HG03139 (cell line): ENCODE results near the gene TCF23.
"Not testable (repeated sequence)": the region's sequence is repeated elsewhere in the genome, so short reads cannot be mapped to it uniquely, and the experiment has no call there.

ENCODE experiments used
- ATAC-seq: cut with Tn5 transposase; IDR thresholded peaks from one replicate; pipeline ENCODE4 v1.9.1; 2021; ENCODE audit not compliant: unreplicated experiment

The TCF23 gene

DNA sequence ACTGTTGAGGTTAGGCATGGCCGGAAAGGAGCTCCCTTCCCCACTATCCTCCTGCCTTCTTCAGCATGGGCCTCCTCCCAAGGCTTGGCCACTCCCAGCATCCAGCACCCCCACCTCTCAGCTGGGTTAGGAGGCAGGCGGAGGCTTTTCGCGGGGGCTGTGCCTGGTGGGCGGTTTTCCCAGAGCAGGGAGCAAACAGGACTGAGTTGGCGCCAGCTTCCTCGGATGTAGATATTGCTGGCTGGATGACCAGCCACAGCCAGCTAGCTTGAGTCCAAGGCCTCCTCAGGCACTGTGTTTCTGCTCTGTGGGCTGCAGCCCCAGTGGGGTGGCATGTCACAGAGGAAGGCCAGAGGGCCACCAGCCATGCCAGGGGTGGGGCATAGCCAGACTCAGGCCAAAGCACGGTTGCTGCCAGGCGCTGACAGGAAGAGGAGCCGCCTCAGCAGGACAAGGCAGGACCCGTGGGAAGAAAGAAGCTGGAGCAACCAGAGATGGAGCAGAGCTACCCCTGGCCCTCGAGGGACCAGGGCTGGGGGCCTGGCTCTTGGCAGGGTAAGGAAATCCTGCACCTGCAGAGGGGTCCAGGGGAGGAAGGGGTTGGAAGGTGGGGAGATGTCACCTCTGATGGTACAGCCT lies at the start of gene TCF23:
TSS of gene TCF23 (plus strand) at position 204 of the 639 bp plus-strand sequence. CDS start at position 334, 130 bp downstream.
- ATAC-seq: no peak

DNA sequence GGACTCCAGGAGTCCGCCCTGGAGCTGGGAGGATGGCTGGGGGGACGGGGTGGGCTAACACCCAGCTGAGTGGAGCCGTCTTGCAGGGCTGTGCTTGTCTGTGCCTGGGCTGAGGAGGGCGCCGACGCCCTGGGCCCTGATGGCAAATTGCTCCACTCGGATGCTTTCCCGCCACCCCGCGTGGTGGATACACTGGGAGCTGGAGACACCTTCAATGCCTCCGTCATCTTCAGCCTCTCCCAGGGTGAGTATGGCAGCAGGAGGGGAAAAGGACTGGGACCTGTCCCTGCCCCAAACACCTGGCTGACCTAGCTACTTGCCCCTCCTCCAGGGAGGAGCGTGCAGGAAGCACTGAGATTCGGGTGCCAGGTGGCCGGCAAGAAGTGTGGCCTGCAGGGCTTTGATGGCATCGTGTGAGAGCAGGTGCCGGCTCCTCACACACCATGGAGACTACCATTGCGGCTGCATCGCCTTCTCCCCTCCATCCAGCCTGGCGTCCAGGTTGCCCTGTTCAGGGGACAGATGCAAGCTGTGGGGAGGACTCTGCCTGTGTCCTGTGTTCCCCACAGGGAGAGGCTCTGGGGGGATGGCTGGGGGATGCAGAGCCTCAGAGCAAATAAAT lies 49.4 kb upstream of the TCF23 start:
- ATAC-seq: no peak

DNA sequence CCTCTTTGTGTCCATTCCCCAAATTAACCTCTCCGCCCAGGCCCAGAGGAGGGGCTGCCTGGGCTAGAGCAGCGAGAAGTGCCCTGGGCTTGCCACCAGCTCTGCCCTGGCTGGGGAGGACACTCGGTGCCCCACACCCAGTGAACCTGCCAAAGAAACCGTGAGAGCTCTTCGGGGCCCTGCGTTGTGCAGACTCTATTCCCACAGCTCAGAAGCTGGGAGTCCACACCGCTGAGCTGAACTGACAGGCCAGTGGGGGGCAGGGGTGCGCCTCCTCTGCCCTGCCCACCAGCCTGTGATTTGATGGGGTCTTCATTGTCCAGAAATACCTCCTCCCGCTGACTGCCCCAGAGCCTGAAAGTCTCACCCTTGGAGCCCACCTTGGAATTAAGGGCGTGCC lies 48.8 kb upstream of the TCF23 start:
- no peak for ATAC-seq

DNA sequence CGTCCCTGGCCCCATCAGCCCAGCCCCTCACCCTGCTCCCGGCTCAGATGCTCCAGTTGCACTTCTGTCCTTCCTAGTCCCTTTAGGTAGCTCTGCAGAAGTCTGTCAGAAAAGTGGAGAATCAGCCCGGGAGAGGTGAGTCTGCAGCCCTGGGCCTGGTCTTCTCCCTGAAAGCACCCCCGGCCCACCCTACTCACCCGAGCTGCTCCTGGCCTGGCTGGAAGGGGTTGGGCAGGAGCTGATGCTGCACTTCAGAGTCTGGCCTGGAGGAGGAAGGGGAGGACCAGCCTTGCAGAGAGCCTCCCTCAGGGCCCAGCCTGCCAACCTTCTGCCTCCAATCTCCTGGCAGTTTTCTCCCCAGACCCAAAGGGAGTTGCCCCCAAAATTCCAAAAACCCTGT lies 46.5 kb upstream of the TCF23 start:
- no peak for ATAC-seq

DNA sequence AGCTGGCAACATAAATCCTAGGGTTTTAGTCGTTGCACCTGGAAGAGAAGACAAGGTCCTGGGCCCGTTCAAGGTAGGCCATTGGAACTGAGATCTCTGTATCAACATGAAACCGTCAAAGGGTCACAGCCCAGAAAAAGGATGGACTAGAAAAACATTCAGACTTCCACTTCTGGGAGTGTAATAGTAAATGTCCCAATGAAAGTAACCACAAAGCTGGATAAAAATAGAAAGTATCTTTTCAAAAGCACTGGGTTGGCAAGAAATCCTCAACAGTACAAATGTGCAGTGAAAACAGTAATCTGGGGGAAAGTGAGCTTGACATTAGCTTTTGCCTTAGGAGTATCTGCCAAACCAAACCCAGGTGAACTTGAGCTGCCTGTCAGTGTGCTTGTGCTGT lies 42.8 kb upstream of the TCF23 start:
- no peak for ATAC-seq

DNA sequence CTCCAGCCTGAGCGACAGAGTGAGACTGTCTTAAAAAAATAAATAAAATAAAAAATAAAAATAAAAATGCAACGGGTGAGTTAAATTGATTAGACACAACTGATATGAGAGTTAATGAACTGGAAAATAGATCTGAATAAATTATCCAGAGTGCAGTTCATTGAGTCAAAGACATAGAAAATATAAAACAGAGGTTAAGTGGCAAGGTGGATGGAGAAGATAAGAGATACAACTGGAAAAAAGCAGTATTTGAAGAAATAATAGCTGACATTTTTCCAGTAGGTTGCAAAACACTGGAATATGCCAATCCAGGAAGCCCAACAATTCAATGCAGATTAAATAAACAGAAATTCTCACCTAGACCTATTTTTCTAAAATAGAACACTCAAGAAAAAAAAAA lies 40.6 kb upstream of the TCF23 start:
- no peak for ATAC-seq

DNA sequence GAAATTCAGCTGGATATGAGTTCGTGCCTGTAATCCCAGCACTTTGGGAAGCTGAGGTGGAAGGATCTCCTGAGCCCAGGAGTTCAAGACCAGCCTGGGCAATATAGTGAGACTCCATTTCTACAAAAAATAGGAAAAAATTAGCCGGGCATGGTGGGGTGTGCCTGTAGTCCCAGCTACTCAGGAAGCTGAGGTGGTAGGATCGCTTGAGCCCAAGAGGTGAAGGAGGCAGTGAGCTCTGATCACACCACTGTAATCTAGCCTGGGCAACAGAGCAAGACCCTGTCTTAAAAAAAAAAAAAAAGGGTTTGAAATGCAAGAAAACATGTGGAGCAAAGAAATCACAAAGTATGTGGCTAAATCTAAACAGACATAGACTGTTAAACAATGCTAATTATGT lies 39.7 kb upstream of the TCF23 start:
- ATAC-seq: no peak

DNA sequence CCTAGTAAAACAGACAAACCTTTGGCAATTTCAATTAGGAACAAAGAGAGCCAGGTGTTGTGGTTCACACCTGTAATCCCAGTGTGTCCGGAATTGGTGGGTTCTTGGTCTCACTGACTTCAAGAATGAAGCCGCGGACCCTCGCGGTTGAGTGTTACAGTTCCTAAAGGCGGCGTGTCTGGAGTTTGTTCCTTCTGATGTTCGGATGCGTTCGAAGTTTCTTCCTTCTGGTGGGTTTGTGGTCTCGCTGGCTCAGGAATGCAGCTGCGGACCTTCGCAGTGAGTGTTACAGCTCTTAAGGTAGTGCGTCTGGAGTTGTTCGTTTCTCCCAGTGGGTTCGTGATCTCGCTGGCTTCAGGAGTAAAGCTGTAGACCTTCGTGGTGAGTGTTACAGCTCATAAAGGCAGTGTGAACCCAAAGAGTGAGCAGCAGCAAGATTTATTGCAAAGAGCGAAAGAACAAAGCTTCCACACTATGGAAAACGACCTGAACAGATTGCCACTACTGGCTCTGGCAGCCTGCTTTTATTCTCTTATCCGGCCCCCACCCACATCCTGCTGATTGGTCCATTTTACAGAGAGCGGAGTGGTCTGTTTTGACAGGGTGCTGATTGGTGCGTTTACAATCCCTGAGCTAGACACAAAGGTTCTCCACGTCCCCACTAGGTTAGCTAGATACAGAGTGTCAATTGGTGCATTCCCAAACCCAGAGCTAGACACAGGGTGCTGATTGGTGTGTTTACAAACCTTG lies 38.0 kb upstream of the TCF23 start:
- not testable (repeated sequence) for ATAC-seq

DNA sequence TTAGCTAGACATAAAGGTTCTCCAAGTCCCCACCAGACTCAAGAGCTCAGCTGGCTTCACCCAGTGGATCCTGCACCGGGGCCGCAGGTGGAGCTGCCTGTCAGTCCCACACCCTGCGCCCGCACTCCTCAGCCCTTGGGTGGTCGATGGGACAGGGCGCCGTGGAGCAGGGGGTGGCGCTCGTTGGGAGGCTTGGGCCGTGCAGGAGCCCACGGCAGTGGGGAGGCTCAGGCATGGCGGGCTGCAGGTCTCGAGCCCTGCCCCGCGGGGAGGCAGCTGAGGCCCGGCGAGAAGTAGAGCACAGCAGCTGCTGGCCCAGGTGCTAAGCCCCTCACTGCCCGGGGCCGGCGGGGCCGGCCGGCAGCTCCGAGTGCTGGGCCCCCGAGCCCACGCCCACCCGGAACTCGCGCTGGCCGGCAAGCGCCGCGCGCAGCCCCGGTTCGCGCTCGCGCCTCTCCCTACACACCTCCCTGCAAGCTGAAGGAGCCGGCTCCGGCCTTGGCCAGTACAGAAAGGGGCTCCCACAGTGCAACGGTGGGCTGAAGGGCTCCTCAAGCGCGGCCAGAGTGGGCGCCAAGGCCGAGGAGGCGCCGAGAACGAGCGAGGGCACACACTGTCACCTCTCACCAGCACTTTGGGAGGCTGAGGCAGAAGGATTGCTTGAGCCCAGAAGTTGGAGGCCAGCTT lies 37.3 kb upstream of the TCF23 start:
- ATAC-seq: not testable (repeated sequence)

DNA sequence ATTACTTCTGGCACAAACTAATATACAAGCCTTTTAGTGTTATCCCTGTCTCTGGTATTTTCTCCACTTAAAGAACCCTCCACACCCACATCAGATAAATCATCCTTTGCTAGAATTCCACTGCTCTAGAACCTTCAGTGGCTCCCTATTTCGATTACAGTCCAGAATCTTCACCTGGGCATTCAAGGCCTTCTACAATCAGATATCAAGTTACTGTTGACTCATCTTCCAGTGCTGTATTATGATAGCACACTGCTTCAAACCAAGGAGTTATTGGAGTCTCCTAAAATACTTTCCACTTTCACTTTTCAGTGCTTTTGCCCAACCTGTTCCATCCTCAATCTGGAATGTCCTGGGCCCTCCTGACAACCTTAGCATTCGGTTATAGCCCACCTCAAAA lies 33.3 kb upstream of the TCF23 start:
- ATAC-seq: no peak

DNA sequence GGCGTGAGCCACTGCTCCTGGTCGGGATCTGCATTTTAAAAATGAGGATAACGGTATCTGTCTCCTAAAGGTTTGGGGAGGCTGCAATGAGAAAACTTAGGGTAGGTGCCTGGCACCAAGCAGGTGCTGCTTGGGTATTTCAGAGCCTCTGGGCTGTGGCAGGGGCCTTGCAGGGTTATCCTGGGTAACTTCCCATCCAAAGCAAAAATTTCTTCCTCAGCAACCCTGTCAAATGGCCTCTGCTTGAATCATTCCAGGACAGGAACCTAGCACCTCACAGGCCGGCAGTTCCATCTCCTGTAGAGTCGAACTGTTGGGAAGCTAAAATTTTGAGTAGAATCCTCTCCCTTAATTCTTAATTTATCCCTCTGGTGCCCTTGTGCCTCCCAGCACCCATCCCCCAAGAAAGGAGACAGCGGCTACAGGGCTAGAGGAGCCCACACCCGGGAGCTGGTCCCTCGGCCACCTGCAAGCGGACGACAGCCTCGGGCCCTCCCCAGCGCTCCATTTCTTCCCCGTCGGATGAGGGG lies 30.7 kb upstream of the TCF23 start:
- ATAC-seq: no peak

DNA sequence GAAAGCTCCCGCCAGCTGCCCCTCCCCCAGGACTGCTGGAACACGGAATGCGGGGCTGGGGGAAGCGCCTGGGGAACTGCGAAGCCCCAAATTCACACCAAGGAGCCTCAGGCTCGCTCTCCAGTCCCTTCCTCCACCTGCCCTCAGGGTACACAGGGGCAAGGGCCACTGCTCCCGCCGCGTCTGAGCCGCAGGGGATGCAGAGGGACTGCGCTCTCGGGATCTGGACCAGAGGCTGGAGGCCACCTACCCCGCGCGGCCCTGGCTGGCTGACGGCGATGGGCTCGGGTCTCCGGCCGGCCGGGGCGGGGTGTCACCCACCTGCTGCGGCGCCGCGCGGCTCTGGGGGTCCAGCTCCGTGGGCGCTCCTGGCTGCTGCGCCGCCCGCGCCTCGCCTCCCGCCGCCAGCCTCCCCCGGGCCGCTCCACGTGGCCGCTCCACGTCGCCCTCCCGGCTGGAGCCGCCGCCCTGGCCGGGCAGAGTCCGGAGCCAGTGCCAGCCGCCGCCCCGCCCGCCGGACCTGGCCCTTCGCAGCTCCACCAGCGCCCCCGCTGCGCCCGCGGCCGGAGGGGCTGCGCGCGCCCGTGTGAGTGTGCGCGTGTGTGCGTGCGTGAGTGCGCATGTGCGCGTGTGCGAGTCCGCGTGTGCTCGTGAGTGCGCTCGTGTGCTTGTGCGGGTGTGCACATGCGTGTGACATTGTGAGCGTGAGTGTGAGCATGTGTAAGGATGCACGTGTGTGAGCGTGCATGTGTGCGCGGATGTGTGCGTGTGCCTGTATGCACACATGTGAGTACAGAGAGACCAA lies 30.1 kb upstream of the TCF23 start, which contains the start of gene CGREF1:
TSS of gene CGREF1 (minus strand) at position 604 of the 805 bp plus-strand sequence. CDS start 14,762 bp downstream, outside the sequence.
- ATAC-seq: no peak

DNA sequence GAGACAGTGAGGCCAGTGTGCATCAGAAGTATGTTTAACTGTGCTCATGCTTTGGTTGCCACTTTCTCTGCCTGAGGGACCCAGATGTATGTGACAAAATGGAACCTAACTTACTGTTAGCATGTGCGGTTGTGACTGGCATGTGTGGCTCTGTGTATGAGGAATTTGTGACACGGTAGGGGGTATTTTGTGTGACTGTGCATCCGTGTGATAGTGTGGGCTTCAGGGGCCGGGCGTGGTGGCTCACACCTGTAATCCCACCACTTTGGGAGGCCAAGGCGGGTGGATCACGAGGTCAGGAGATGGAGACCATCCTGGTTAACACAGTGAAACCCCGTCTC lies 29.5 kb upstream of the TCF23 start:
- not testable (repeated sequence) for ATAC-seq

DNA sequence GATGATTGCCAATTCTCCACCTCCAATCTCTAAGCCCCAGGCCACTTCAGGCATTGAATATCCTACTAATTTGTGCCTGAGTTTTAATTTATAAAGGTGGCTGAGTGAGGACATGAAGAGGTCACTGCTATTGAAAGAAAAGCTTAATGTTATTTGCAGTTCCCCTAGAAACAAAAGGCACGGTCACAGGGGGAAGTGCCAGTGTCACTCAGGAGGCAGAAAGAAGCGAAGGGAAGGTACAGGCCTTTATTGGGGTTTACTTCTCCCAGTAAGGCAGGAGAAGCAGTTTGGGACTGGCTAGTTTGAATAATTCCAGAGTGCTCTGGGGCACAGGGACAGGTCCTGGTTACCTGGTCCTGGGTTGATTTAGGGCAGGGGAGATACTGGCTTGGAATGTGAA lies 26.9 kb upstream of the TCF23 start:
- no peak for ATAC-seq

DNA sequence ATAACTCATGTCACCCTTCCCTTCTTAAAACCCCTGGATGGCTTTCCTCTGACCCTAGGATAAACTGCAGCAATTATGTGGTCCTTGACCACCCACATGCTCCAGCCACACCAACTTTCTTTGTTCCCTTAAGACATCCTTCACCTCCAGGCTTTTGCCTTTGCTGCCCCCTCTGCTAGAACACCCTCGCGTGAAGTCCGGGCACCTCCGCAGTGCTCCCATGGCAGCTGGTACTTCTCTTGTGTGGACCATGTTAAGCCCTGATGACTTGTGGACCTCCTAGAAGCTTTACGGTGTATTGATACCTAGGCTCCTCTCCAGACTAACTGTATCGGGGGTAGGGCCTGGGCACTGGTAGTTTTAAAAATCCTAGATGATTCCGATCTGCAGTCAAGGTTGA lies 26.0 kb upstream of the TCF23 start:
- no peak for ATAC-seq

DNA sequence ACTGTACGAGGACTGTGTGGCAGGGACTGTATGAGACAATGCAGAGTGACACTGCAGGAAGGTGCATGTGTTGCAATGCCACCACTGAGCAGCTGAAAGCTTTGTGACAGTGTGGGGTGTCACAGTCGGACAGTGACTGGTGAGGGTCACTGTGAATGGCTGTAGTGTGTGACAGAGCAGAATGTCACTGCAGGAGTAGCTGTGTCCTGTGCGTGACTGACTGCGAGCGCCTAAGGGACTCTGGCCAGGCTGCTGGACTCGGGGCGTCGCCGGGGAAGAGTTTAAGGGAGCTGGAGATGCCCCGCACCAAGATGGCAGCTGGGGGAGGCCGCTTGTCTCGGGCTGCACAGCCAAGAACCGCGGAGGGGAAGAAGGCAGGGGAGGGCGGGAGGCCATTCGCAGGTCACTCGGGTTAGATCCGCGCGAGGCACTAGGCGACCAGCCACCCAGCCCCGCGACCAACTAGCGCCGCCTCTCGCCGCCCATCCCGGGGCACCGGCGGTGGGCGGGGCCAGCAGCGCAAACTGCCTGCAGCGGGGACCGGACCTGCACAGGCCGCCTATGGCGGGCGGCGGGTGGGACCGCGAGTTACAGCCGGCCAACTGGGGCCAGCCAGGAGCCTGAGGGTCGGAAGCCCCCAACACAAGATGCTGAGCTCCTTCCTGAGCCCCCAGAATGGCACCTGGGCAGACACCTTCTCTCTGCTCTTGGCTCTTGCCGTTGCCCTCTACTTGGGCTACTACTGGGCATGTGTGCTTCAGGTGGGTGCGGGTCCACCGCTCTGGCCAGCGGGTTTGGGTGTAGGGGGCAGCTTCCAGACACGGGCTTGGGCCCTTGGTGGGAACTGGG lies 25.3 kb upstream of the TCF23 start, which contains the start of gene ABHD1:
TSS of gene ABHD1 (plus strand) at position 514 of the 849 bp plus-strand sequence. CDS start at position 648, 134 bp downstream.
- no peak for ATAC-seq

DNA sequence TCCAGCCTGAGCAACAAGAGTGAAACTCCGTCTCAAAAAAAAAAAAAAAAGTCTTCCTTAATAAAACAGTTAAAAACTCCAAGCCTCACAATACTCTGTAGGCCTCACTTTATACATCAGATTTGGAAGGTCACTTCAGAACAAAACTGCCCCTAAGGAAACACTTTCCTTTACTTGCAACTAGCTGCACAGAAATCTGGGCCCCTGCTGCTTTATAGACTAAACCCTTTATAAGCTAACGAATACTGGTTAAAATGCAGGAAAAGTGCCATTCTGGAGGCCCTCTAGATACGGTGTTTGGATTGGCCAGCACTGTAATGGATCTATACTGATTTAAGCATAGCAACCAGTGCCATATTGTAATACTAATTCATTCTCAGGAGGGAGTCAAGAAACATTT lies 23.7 kb upstream of the TCF23 start:
- ATAC-seq: no peak

DNA sequence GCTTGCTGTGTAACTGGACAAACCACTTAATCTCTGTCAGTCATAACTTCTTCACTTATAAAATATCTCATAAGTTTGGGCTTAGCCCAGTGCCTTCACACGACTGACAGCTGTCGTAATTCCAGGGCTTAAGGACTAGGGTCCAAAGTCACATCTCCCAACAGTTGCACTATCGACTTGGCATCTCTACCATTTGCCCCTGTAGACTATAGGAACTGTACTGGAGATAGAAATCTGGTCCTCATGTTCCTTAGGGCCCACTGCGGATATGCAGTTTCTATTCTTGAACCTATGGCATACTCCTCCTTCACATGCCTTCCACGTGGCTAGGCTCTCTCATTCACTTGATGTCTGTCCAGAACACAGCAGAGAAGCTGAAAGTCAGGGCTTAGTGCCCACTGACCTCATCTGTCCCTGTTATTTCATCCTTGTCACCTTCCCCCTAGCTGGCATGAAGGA lies 22.5 kb upstream of the TCF23 start:
- ATAC-seq: no peak

DNA sequence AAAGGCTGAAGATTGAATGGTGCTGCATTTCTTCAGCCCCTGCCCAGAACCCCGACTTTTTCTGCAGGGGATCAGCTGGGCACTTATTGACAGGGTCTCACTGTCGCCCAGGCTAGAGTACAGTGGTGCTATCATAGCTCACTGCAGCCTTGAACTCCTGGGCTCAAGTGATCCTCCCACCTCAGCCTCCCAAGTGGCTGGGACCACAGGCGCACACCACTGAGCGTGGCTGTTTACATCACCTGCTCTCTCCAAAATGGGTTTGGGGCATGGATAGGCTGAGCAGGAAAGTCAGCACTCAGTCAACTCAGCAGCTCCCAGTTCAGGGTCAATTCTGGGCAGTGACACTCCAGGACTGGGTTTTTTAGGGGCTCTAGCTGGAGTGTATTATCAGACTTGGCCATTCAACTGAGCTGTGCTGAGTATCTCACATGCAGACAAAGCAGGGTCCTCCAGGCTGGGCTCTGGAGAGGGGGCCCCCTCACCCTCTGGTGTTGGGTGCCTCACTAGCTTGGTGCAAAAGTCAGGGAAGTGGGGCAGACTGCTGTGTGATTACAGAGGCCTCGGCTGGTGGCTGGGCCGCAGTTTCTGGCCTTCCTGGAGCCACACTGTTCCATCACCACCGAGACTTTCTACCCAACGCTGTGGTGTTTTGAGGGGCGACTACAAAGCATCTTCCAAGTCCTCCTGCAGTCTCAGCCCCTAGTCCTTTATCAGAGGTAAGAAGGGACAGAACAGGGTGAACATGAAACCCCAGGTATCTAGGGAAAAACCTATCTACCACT lies 20.7 kb upstream of the TCF23 start:
- ATAC-seq: no peak
